HG03342 (cell line): ENCODE measurements around the gene WDR31.
"Not testable (repeated sequence)": the region's sequence is repeated elsewhere in the genome, so short reads cannot be mapped to it uniquely, and the experiment has no call there.

Experiments
- ATAC-seq: cut with Tn5 transposase; IDR thresholded peaks from one replicate; pipeline ENCODE4 v1.9.1; 2021; ENCODE audit warnings: mild to moderate bottlenecking, moderate library complexity; ENCODE audit not compliant: unreplicated experiment

WDR31 gene

DNA sequence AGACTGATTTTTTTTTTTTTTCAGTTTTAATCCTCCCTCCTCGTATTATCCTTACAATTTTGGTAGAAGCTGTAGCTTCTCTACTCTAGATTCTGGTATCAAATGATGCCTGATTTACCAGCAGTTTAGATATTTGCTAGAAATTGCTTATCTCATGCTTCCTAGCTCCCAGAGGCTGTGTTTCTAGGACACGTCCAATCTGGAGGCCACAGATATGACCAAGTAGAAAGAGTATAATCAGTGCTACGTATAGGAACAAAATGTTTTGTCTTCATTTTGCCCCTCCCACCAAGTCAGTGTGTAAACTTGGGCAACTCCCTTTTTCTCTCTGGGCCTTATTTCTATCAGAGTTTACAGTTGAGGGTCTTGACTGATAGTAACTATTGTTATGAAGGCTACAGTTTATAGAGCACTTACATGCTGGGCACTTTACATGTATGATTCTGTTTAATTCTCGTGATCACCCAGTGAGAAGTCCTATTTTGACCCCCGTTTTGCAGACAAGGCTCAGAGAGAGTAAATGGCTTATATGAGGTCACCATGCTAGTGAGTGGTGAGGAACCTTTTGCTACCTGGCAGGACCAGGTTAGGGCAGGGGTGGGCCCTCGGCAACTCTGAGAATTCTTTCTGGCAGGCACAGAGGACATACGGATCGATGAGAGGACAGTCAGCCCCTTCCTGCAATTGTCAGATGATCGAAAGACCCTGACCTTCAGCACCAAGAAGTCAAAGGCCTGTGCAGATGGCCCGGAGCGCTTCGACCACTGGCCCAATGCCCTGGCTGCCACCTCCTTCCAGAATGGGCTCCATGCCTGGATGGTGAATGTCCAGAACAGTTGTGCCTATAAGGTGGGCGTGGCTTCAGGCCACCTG, 29.1 kb upstream of the WDR31 start:
- no peak for ATAC-seq

- no peak for ATAC-seq
Observed at GRCh38 chr9:113368348-113368981, 28.4 kb upstream of the WDR31 start.

GRCh38 chr9:113365652-113366051, 25.6 kb upstream of the WDR31 start:
- not testable (repeated sequence) for ATAC-seq

DNA sequence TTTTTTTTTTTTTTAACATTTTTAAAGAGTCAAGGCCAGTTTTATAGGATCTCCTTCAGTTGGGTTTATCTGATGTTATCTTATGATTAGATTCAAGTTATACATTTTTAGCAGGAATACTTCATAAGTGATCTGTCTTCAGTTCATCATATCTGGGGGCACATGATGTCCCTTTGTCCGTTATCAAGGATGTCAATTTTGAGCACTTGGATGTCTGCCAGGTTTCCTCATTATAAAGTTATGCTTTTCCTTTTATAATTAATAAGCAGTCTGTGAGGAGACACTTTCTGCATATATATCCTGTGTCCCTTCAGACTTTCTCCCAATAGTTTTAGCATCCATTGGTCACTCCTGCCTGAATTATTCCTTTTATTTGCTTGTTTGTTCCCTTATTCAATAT, 24.9 kb upstream of the WDR31 start:
- ATAC-seq: no peak

DNA sequence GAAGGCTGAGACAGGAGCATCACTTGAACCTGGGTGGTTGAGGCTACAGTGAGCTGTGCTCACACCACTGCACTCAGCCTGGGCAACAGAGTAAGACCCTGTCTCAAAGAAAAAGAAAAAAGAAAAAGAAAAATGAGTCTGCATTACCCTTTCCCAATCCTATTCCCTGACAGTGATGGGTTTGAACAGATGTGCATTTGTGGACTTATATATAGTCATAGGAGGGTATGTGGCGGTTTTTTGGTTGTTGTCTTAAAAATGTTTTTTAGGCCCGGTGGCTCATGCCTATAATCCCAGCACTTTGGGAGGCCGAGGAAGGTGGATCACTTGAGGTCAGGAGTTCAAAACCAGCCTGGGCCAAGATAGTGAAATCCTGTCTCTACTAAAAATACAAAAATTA, 23.3 kb upstream of the WDR31 start:
- ATAC-seq: no peak

- no peak for ATAC-seq
Observed at GRCh38 chr9:113361304-113362018, 21.4 kb upstream of the WDR31 start.

GRCh38 chr9:113360242-113360842, 20.3 kb upstream of the WDR31 start:
- ATAC-seq: no peak

DNA sequence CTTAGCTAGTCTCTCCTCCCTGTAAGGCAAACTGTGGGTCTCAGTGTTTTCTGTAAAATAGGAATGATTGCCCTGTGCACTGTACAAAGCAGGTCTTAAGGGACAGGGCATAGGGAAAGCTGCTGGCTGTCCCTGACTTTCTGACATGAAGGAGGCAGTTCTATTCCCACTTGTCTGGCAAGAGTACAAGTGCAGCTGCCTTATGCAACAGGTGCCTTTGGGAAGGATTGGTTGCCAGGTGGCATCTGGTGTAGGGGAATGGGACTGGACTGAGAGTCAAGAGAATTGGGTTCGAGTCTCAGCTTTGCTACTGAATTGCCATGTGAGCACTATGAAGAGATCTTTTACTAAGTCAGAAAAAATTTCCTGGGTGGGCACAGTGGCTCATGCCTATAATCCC, 19.3 kb upstream of the WDR31 start:
- ATAC-seq: no peak

DNA sequence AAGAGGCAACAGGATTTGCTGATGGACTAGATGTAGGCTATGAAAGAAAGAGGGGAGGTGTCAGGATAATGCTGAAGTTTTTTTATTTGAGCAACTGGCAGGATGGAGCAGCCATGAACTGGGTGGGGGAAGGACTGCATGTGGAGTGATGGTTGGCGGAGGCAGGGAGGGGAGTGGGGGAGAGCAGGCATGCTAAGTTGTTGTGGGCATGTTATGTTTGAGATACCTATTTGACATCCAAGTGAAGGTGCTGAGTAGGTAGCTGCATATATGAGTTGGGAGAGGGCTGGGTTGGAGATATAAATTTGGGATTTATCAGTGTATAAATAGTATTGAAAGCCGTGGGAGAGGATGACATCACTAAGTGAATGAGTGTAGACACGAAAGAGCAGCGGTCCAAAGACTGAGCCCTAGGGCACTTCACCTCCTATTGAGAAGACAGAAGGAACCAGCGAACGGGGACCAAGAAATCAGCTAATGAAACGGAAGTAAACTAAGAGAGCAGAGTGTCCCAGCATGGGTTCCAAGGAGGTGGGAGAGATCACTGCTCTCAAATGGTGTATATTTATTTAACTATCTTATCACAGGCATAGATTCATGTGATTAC, 16.7 kb upstream of the WDR31 start:
- ATAC-seq: no peak

- no peak for ATAC-seq
Observed at GRCh38 chr9:113355040-113355596, 15.0 kb upstream of the WDR31 start.

DNA sequence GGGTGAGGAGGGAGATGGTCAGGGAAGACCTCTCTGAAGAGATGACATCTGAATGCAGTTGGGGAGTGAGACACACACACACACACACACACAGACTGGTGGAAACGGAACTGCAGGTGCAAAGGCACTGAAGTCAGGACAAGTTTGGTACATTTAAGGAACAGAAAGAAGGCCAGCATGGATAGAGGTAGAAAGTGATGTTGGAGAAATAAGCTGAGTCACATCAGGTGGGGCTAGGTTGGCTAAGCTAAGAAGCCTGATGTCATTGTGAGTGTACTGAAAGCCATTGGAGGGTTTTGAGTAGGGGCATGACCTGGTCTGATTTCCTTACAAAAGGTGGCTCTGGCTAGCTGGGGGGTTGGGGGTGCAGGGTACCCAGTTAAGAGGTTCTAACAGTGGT, 12.3 kb upstream of the WDR31 start:
- ATAC-seq: no peak

DNA sequence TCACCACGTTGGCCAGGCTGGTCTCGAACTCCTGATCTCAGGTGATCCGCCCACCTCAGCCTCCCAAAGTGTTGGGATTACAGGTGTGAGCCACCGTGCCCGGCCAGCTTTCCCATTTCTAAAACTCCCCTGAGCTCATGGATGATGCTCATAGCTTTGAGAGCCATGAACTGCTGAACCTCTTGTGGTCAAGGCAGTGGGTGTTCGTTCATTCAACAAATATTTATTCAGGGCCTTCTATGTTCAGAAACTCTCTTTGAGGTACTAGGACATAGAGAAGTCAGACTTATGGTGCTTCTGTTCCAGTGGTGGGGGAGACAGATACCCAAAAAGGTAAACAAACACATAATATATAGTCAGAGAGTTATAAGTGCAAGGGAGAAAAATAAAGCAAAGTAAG, 11.9 kb upstream of the WDR31 start:
- no peak for ATAC-seq

- no peak for ATAC-seq
Observed at GRCh38 chr9:113350937-113351336, 10.9 kb upstream of the WDR31 start.

- ATAC-seq: no peak
Observed at GRCh38 chr9:113350107-113350661, 10.1 kb upstream of the WDR31 start.

- ATAC-seq: peak; percentile 44
Observed at GRCh38 chr9:113349445-113350094, 9.5 kb upstream of the WDR31 start, which contains the start of gene BSPRY. BSPRY (plus strand) TSS chr9:113349541; CDS start chr9:113349580, 39 bp downstream.

DNA sequence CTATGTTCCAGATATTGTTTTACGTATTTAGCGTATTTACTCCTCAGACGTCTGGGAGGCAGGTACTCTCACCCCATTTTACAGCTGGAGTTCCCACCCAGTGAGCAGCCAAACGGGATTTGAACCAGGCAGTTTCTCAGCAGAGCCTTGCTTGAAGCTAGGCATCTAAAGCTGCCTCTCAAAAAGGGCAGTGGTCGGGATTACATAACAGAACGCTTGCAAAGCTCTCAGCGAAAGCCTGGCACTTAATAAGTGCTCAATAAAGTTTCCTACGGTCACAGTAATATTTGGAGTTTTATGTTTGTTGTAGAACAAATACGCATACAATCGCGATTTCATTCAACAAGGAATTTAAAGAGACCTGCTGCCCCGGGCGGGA, 9.0 kb upstream of the WDR31 start:
- no peak for ATAC-seq

GRCh38 chr9:113348437-113348836, 8.4 kb upstream of the WDR31 start:
- no peak for ATAC-seq

GRCh38 chr9:113345671-113346070, 5.6 kb upstream of the WDR31 start:
- no peak for ATAC-seq

DNA sequence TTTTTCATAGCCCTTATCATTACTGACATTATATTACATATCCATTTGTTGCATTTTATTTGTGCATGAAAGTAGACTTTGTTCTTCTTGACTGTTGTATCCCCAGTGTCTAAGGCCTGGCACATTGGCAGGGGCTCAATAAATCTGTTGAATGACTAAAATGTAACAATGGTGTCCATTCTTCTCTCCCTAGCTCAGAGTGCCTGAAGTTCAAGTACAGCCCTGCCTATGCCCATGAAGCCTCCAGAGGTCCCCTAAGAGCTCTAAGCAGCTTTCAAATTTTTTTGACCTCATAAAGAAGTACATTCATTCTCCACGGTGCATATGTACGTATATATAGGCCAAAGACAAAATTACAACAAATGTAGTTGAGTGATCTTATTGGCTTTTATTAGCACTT, 5.1 kb upstream of the WDR31 start:
- no peak for ATAC-seq

DNA sequence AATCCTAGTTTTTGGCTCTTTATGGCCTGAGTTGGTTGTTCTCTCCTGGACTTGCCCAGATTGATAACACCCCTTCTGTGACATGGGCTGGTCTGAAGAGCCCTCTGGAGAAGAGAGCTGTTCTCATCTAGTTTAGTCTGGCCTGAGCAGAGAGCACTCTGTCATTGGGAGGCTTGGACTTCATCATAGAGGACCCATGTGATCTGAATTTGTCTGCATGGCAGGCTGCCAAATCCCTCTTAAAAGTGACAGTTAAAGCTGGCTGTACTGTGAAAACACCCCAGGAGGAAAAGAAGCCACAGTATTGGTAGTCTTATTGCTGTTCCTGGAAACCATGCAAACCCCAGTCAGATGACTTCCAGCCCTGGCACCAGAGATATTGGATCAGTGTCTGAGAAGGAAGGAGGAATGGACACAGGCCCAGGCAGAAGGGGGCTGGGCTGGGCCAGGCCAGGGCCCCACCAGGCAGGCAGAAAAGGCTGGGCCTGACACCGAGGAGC, 3.7 kb upstream of the WDR31 start:
- no peak for ATAC-seq
